Epidermal melanocyte (primary cell): ENCODE data around the gene MYO5B.

ENCODE experiments used
- DNase-seq: peaks from one replicate; pipeline ENCODE4 v3.0.0; 2011; ENCODE audit warnings: low spot score; ENCODE audit not compliant: insufficient read length

MYO5B gene

GRCh38 chr18:50152900-50153299 is 42.0 kb downstream of the MYO5B start:
- DNase-seq = no peak

DNA sequence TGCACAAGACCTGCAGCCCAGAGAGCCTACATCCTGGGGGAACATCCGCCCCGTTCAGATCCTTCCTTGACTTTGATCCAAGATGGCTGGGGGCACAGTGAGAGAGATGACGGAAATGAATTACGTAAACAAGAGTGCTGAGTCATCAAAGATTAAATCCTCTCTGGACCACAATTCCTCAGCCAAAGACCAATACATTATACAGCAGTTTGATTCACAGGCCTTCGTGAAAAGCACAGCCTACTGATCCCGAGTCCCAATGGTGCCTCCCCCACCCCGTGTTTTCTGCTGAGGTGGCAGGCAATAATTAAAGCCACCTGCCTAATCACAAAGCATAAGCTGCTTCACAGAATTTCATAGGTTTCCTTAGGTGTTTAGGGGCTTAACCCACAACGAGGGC is 43.0 kb downstream of the MYO5B start:
- no peak for DNase-seq

- no peak for DNase-seq
Measured at GRCh38 chr18:50144540-50144939, 50.4 kb downstream of the MYO5B start.

DNA sequence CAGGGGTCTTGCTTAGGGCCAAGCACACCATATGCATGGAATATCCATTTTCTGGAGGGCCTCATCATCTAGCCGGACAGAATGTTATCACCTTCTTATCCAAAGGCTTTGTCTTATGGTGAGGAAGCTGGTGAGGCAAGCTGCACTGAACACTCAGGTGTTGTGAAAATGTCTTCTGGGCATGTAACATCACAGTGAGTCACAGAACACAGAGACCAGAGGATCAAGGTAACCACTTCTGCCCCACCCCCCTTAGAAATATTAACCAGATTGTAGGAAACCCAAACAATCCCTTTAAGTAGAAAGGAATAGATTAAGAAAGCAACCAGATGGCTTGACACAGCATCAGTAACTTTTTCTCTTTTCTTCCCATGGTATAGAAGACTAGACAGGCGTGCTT is 51.1 kb downstream of the MYO5B start:
- no peak for DNase-seq

GRCh38 chr18:50143294-50143693 is 51.7 kb downstream of the MYO5B start:
- DNase-seq = no peak

DNA sequence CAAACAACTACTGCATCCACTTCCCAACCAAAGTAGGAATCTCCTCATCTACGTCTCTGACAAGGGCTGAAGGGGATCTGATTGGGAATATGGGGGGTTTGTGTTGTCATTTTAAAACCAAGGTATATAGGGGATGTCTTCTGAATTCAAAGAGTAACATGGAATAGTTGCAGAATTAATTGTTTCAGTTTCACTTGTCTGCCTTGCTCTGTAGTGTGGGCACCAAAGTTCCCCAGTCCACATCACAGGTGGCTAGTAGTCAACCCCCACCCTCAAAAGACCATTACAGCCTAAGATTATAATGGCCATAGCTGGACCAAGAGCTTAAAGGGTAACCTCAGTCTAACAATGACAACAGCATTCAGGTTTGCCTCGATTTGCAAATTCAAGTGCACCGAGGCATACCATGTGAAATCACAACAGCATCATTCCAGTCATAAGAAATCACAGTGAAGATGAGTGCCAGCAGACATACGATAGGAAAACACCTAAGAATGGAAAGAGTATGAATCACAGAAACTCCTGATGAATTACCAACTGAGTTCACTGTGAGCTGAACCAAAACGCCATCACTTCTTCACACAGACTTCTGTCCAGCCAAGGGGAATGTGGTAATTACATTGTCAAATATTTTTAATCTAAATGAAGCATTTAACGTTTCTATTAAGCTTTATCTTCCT is 52.4 kb downstream of the MYO5B start:
- no peak for DNase-seq

- DNase-seq = no peak
Measured at GRCh38 chr18:50138181-50139064, 56.5 kb downstream of the MYO5B start.

GRCh38 chr18:50135903-50136302 is 59.0 kb downstream of the MYO5B start:
- no peak for DNase-seq

- no peak for DNase-seq
Measured at GRCh38 chr18:50133526-50133925, 61.4 kb downstream of the MYO5B start.

- no peak for DNase-seq
Measured at GRCh38 chr18:50131591-50131990, 63.4 kb downstream of the MYO5B start.

GRCh38 chr18:50128506-50129271 is 66.3 kb downstream of the MYO5B start:
- DNase-seq = no peak

GRCh38 chr18:50127516-50128210 is 67.3 kb downstream of the MYO5B start:
- no peak for DNase-seq

- no peak for DNase-seq
Measured at GRCh38 chr18:50126471-50126870, 68.5 kb downstream of the MYO5B start.

- no peak for DNase-seq
Measured at GRCh38 chr18:50125456-50125855, 69.5 kb downstream of the MYO5B start.

DNA sequence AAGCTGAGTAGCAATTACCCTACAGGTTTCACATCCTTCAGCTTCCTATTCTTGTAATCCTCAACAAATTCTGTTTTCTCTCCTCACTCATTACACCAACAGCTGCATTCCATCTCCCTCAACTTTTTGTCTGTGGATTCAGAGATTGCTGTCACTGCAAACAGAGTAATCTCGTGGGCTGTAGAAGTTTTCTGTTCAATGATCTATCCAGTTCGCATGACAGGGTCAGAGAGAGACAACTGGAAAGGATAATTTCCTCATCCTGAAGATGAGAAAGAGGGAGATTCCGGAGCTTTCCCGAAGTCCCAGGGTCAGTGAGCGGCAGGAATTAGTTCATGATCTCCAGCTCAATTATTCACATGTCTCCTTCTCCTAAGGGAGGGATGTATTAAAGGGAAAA is 75.7 kb downstream of the MYO5B start:
- DNase-seq = no peak

GRCh38 chr18:50117863-50118262 is 77.1 kb downstream of the MYO5B start:
- DNase-seq = no peak

DNA sequence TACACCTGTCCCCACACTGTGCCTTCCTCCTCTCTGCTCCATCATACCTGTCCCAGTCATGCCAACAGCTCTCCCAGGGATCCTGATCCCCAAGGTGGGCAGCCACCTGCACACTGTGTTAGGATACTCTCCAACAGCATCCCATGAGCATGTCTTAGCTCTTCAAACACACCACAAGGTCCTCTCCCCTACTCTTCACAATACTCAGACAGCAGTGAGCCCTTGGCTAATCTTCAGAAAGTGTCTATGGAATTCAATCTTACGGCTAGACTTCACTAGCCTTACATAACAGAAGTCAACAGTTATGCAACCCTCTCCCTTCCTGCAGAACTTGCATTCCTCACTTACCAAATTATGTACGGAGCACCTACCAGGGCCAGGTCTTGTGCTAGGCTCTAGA is 79.9 kb downstream of the MYO5B start:
- DNase-seq = no peak

GRCh38 chr18:50114448-50114847 is 80.5 kb downstream of the MYO5B start:
- DNase-seq = no peak

- no peak for DNase-seq
Measured at GRCh38 chr18:50113726-50114125, 81.2 kb downstream of the MYO5B start.

- no peak for DNase-seq
Measured at GRCh38 chr18:50111398-50111797, 83.5 kb downstream of the MYO5B start.

DNA sequence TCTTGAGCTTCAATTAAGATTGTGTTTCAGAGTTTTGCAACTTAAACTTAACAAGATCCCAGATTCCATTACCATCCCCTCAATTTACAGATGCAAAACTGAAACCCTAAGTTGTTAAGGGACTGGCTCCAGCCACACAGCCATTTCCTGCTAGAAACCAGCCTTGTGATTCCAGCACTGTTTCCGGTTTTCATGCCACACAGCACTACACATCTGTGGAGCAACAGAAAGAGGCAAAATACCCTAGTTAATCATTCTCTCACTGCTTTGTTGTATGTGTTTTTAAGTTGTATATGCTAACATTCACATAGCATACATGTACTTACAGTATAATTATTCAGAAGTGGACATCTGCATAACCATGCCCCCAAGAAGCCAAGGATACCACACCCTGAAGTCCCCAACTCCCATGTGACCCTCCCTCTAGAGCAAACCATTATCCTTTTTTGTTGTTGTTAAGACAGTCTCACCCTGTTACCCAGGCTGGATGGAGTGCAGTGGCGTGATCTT is 87.4 kb downstream of the MYO5B start:
- no peak for DNase-seq
